Neural progenitor cell (in vitro differentiated cells): ENCODE measurements around the gene IGLL5.

Source experiments
- EZH2 ChIP-seq: fragments of 200-600 bp; sonication (generic); IDR thresholded peaks from 2 replicates; pipeline ENCODE4 v1.6.1; 2017; ENCODE audit warnings: antibody characterized with exemption, mild to moderate bottlenecking, moderate library complexity
- TF ChIP-seq, protein P1 (sequence below): fragments of 200-600 bp; sonication (generic); IDR thresholded peaks from 2 replicates; pipeline ENCODE4 v1.5.1; 2017; ENCODE audit warnings: antibody characterized with exemption, mild to moderate bottlenecking

DNA sequence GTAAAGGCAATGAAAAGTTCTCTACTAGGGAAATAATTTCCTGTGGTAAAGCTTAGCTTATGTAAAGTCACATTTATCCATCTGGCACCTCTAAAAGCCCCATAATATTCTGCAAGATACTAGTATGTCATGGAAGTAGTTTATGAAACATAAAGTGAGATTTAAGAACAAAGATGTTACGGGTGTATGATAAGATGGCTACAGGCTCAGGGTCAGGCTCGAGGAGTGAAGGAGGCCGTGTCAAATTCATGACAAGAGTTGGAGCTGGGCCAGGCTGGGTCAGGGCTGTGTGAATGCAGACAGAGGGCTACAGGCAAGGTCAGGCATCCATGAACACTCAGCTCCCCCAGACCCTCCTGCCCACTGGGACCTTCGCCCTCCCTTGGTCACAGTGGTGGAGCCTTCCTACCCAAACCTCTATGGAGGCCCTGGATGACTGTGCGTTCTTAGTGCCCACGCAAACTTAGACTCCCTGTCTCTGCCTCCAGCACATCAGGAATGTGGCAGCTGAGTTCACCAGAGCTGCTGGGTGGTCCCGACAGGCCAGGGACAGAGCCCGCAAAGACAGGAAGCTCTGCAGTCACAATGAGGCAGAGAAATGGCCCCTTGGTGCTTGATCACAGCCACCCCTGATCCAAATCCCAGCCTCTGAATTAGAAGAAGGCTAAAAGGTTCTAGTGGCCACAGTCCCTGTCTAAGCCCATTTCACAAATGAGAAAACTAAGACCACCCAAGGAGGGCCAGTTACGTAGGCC lies 14.8 kb downstream of the IGLL5 start:
- TF ChIP-seq, protein P1, sequence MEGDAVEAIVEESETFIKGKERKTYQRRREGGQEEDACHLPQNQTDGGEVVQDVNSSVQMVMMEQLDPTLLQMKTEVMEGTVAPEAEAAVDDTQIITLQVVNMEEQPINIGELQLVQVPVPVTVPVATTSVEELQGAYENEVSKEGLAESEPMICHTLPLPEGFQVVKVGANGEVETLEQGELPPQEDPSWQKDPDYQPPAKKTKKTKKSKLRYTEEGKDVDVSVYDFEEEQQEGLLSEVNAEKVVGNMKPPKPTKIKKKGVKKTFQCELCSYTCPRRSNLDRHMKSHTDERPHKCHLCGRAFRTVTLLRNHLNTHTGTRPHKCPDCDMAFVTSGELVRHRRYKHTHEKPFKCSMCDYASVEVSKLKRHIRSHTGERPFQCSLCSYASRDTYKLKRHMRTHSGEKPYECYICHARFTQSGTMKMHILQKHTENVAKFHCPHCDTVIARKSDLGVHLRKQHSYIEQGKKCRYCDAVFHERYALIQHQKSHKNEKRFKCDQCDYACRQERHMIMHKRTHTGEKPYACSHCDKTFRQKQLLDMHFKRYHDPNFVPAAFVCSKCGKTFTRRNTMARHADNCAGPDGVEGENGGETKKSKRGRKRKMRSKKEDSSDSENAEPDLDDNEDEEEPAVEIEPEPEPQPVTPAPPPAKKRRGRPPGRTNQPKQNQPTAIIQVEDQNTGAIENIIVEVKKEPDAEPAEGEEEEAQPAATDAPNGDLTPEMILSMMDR, result no peak
- no peak for TF ChIP-seq EZH2
